ENCODE data around the gene MRPS18B.

DNA sequence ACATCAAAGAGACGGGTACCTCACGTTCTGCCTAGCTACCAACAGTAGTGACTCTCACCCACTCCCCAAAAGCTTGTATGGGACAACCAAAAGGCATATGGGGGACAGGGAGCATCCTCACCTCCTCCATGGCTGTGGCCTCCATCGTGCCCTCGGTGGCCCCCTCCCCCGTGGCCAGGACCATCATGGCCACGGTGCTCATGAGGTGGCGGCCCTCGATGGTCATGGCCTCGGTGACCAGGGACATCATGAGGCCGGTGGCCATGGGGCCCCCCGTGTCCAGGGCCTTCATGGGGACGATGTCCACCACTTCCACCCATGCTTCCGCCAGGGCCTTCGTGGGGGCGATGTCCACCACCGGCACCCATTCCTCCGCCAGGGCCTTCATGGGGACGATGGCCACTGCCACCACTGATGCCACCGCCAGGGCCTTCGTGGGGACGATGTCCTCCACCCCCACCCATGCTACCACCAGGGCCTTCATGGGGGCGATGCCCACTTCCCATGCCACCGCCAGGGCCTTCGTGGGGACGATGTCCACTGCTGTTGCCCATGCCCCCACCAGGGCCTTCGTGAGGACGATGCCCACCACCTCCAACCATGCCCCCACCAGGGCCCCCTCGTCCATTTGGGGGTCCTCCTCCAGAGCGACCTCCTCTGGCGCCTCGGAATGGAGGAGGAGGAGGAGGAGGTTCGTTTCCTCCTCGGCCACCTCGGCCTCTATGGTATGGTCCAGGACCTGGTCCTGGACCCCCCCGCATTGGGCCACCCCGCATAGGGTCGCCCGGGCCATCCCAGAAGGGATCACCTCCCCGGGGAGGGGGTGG lies 15.6 kb upstream of the MRPS18B start:
- TF ChIP-seq CTCF (IDR thresholded peaks at IDR 0.05) (no peak), SIN3A (IDR thresholded peaks at IDR 0.05; ENCODE audit: borderline replicate concordance, insufficient read depth, low read depth, low read length) (no peak), POLR2AphosphoS5 (IDR thresholded peaks at IDR 0.05; ENCODE audit: low read depth, low read length) (no peak; the same call in 1 of the 2 replicates), TCF7L2 (IDR thresholded peaks at IDR 0.05; ENCODE audit: low read depth, low read length) (0 out of 2 replicates have a peak, but pooled peaks have one; percentile 15)
- TF ChIP-seq, protein P1, sequence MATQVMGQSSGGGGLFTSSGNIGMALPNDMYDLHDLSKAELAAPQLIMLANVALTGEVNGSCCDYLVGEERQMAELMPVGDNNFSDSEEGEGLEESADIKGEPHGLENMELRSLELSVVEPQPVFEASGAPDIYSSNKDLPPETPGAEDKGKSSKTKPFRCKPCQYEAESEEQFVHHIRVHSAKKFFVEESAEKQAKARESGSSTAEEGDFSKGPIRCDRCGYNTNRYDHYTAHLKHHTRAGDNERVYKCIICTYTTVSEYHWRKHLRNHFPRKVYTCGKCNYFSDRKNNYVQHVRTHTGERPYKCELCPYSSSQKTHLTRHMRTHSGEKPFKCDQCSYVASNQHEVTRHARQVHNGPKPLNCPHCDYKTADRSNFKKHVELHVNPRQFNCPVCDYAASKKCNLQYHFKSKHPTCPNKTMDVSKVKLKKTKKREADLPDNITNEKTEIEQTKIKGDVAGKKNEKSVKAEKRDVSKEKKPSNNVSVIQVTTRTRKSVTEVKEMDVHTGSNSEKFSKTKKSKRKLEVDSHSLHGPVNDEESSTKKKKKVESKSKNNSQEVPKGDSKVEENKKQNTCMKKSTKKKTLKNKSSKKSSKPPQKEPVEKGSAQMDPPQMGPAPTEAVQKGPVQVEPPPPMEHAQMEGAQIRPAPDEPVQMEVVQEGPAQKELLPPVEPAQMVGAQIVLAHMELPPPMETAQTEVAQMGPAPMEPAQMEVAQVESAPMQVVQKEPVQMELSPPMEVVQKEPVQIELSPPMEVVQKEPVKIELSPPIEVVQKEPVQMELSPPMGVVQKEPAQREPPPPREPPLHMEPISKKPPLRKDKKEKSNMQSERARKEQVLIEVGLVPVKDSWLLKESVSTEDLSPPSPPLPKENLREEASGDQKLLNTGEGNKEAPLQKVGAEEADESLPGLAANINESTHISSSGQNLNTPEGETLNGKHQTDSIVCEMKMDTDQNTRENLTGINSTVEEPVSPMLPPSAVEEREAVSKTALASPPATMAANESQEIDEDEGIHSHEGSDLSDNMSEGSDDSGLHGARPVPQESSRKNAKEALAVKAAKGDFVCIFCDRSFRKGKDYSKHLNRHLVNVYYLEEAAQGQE (IDR thresholded peaks at IDR 0.05; ENCODE audit: insufficient read depth in 1 of 2, low read depth in 2 of 2, low read length in 1 of 2), result no peak
